ENCODE data around the gene SIDT1. TPM values are rescaled to one million over a fixed set of nuclear protein-coding genes. Genes with fewer than 3 reads are reported as not detected.

SIDT1 gene
- total and polyA plus RNA-seq, 11 donors: 0.28 to 2.6 (median 0.95) TPM

DNA sequence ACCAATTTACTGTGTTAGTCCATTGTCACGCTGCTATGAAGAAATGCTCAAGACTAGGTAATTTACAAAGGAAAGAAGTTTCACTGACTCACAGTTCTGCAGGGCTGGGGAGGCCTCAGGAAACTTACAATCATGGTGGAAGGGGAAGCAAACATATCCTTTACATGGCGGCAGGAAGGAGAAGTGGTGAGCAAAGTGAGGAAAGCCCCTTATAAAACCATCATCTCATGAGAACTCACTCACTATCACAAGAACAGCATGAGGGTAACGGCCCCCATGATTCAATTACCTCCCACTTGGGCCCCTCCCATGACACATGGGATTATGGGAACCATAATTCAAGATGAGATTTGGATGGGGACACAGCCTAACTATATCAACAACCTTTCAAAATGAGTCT, 143.9 kb downstream of the SIDT1 start:
- Histone ChIP-seq H3K27ac (no peak overlapping the region), H3K27me3 (no peaks in the 10 kb centered on the region), H3K4me1 (no peaks in the 10 kb centered on the region), H3K36me3 (peaks cover 0 to 59% (median 38%) of the 10 kb centered on the region in 9 donors), H3K4me3 (no peak overlapping the region), H3K9me3 (no peaks in the 10 kb centered on the region)
- TF ChIP-seq, protein P1, sequence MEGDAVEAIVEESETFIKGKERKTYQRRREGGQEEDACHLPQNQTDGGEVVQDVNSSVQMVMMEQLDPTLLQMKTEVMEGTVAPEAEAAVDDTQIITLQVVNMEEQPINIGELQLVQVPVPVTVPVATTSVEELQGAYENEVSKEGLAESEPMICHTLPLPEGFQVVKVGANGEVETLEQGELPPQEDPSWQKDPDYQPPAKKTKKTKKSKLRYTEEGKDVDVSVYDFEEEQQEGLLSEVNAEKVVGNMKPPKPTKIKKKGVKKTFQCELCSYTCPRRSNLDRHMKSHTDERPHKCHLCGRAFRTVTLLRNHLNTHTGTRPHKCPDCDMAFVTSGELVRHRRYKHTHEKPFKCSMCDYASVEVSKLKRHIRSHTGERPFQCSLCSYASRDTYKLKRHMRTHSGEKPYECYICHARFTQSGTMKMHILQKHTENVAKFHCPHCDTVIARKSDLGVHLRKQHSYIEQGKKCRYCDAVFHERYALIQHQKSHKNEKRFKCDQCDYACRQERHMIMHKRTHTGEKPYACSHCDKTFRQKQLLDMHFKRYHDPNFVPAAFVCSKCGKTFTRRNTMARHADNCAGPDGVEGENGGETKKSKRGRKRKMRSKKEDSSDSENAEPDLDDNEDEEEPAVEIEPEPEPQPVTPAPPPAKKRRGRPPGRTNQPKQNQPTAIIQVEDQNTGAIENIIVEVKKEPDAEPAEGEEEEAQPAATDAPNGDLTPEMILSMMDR (IDR thresholded peaks at IDR 0.05): no peak
- TF ChIP-seq POLR2A (IDR thresholded peaks at IDR 0.05): no peak
- no peak for DNase-seq
- WGBS, 4 donors: 94 to 97% (median 95%) methylated on average over 3 of the region's 3 CpGs
- ATAC-seq: no peak
- intact Hi-C loops (cut with DNase I): no loop called here

DNA sequence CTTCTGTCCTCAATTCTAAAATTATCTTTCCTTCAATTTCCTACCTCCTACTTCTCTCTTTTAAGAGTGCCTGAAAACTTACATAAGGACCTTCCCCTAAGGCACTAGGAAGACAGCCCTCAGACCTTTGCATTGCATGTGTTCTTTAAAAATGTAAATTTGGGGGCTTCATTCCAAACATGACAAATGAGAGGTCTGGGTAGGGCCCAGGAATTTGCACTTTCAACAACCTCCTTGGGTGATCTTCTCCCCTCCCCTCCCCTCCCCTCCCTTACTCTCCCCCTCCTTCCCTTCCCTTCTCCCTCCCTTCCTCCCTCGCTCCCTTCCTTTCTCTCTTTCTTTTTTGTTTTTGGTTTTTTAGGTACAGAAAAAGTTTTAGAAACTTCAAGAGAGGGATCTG, 145.4 kb downstream of the SIDT1 start:
- DNase-seq (no peak), ATAC-seq (no peak)
- peaks cover 0 to 1% (median 0%) of the 10 kb centered on the region in 12 donors for H3K9me3 ChIP-seq
- WGBS, 4 donors: 95 to 97% (median 96%) methylated on average over 1 of the region's 1 CpG
- H3K4me3 ChIP-seq: no peak overlapping the region
- TF ChIP-seq, protein P1 (IDR thresholded peaks at IDR 0.05): no peak
- no peak for TF ChIP-seq POLR2A (IDR thresholded peaks at IDR 0.05)
- no peaks in the 10 kb centered on the region for H3K27me3 ChIP-seq
- intact Hi-C loops (cut with DNase I): no loop called here
- peaks cover 0 to 47% (median 30%) of the 10 kb centered on the region in 9 donors for H3K36me3 ChIP-seq
- no peaks in the 10 kb centered on the region for H3K4me1 ChIP-seq
- H3K27ac ChIP-seq: no peak overlapping the region

DNA sequence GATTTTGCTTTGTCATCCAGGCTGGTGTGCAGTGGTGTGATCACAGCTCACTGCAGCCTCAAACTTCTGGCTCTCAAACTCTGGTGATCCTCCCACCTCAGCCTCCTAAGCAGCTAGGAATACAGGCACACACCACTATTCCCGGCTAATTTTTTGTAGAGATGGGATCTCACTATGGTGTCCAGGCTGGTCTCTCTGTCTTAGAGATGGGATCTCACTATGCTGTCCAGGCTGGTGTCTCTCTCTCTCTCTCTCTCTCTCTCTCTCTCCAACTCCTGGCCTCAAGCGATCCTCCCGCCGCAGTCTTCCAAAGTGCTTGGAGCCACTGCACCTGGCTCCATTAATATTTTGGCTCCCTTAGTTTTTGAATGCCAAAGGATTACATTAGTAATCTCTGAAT, 146.4 kb downstream of the SIDT1 start:
- Histone ChIP-seq H3K27ac (no peak overlapping the region), H3K27me3 (no peaks in the 10 kb centered on the region), H3K4me3 (no peak overlapping the region), H3K4me1 (no peaks in the 10 kb centered on the region), H3K36me3 (peaks cover 0 to 36% (median 24%) of the 10 kb centered on the region in 9 donors), H3K9me3 (peaks cover 0 to 9% (median 0%) of the 10 kb centered on the region in 12 donors)
- no peak for ATAC-seq
- DNase-seq: no peak
- 98 to 100% (median 99%) methylated on average over 4 of the region's 4 CpGs for WGBS, 4 donors
- TF ChIP-seq POLR2A (IDR thresholded peaks at IDR 0.05): no peak
- TF ChIP-seq, protein P1 (IDR thresholded peaks at IDR 0.05): no peak
- intact Hi-C loops (cut with DNase I): no loop called here

Small RNA genes lying within 50 kb of the gene (microRNA-seq; reads per million reads assigned to microRNA genes)
- gene MIR4446: 0 to 0.77 (median 0.30) reads per million in 4 donors

Other genes with a start within 250 kb of the SIDT1 start
- gene CFAP44, start 91.1 kb upstream of the SIDT1 start, total RNA-seq: 1 to 10 TPM in 7 of 9 donors, under 1 TPM in 2; 0.63 to 2.6 (median 1.4) TPM
- gene CFAP44, start 91.1 kb upstream of the SIDT1 start, polyA plus RNA-seq: 1 to 10 TPM; 1.2 to 1.9 TPM
- 1 to 10 TPM; 1.3 to 8.7 (median 5.0) TPM for gene SPICE1, start 17.4 kb upstream of the SIDT1 start, total RNA-seq
- gene SPICE1, start 17.4 kb upstream of the SIDT1 start, polyA plus RNA-seq: 1 to 10 TPM; 1.4 to 3.1 TPM
- 10 to 100 TPM in 8 of 9 donors, 1 to 10 TPM in 1; 9.8 to 25.3 (median 17.3) TPM for gene USF3, start 164.1 kb downstream of the SIDT1 start, total RNA-seq
- 1 to 10 TPM; 4.3 to 5.8 TPM for gene USF3, start 164.1 kb downstream of the SIDT1 start, polyA plus RNA-seq
- 100 to 1,000 TPM in 2 of 9 donors, 10 to 100 TPM in 7; 64.0 to 103 (median 77.6) TPM for gene NAA50, start 213.7 kb downstream of the SIDT1 start, total RNA-seq
- gene NAA50, start 213.7 kb downstream of the SIDT1 start, polyA plus RNA-seq: 100 to 1,000 TPM in 1 of 2 donors, 10 to 100 TPM in 1; 15.0 to 147 TPM
- 10 to 100 TPM; 16.0 to 66.8 (median 21.2) TPM for gene ATP6V1A, start 214.5 kb downstream of the SIDT1 start, total RNA-seq
- 10 to 100 TPM in 1 of 2 donors, 1 to 10 TPM in 1; 5.9 to 10.9 TPM for gene ATP6V1A, start 214.5 kb downstream of the SIDT1 start, polyA plus RNA-seq

Data from heart left ventricle (tissue), 16 donors.